Neural progenitor cell (in vitro differentiated cells): ENCODE results near the gene MYBPH.

ENCODE experiments used
- CTCF ChIP-seq: fragments of 200-600 bp; sonication (generic); IDR thresholded peaks from 2 replicates; pipeline ENCODE4 v1.5.1; 2017; ENCODE audit warnings: antibody characterized with exemption, mild to moderate bottlenecking
- EZH2 ChIP-seq: fragments of 200-600 bp; sonication (generic); IDR thresholded peaks from 2 replicates; pipeline ENCODE4 v1.6.1; 2017; ENCODE audit warnings: antibody characterized with exemption, mild to moderate bottlenecking, moderate library complexity

- TF ChIP-seq CTCF (no peak), EZH2 (no peak)
These were observed 10.0 kb upstream of the MYBPH start for GRCh38 chr1:203185585-203185984.
